Astrocyte (in vitro differentiated cells and primary cell): ENCODE results near the gene SOX3.

Source experiments
- EZH2 ChIP-seq: IDR thresholded peaks from 2 replicates; pipeline ENCODE4 v1.6.1; 2012; ENCODE audit warnings: mild to moderate bottlenecking, low read length, inconsistent platforms; ENCODE audit not compliant: insufficient read depth
- TF ChIP-seq, protein P1 (sequence below): IDR thresholded peaks from 2 replicates; pipeline ENCODE4 v1.5.1; 2011; ENCODE audit warnings: low read depth, mild to moderate bottlenecking, inconsistent platforms, low read length, moderate library complexity; ENCODE audit not compliant: insufficient read depth

- TF ChIP-seq, protein P1, sequence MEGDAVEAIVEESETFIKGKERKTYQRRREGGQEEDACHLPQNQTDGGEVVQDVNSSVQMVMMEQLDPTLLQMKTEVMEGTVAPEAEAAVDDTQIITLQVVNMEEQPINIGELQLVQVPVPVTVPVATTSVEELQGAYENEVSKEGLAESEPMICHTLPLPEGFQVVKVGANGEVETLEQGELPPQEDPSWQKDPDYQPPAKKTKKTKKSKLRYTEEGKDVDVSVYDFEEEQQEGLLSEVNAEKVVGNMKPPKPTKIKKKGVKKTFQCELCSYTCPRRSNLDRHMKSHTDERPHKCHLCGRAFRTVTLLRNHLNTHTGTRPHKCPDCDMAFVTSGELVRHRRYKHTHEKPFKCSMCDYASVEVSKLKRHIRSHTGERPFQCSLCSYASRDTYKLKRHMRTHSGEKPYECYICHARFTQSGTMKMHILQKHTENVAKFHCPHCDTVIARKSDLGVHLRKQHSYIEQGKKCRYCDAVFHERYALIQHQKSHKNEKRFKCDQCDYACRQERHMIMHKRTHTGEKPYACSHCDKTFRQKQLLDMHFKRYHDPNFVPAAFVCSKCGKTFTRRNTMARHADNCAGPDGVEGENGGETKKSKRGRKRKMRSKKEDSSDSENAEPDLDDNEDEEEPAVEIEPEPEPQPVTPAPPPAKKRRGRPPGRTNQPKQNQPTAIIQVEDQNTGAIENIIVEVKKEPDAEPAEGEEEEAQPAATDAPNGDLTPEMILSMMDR = no peak
- peak; percentile 5 for TF ChIP-seq EZH2
Observed at GRCh38 chrX:140502491-140503237, 2.2 kb downstream of the SOX3 start.
